SK-N-SH (cell line): Measurements from ENCODE around the gene C7orf25. TPM values are rescaled to one million over a fixed set of nuclear protein-coding genes. Genes with fewer than 3 reads are reported as not detected.

ENCODE experiments used
- CTCF ChIA-PET: fragments of 300-600, 350-600 bp; formaldehyde crosslinking; extraction: SDS; loops from one replicate; lab custom pipeline; 2021; lab: Yijun Ruan, JAX
- POLR2A ChIA-PET: fragments of 350-600 bp; sonication (Branson Sonifier 250); formaldehyde crosslinking; extraction: SDS; loops from one replicate; lab custom pipeline; 2020; ENCODE audit warnings: antibody characterized with exemption, inconsistent platforms; lab: Yijun Ruan, JAX
- DNase-seq: peaks from one replicate; pipeline ENCODE4 v3.0.0; 2012
- H2AFZ ChIP-seq: fragments of 200-600 bp; sonication (generic); 2 replicates; pipeline ENCODE4 v1.8.1; 2016; ENCODE audit warnings: antibody characterized with exemption, mild to moderate bottlenecking, low read depth
- H3F3A ChIP-seq: fragments of 200-600 bp; sonication (generic); replicated peaks from 2 replicates; pipeline ENCODE3; 2016; ENCODE audit warnings: antibody characterized with exemption, mild to moderate bottlenecking; ENCODE audit not compliant: insufficient read depth
- H3K27ac ChIP-seq, 2 experiments: fragments of 200-500 bp in 1 of 2; fragments of 200-600 bp in 1 of 2; sonication (Bioruptor generic) in 1 of 2; sonication (generic), shearing (Covaris generic) in 1 of 2; 2 replicates each; pipeline versions ENCODE4 v1.5.1 to v1.6.1; 2014 to 2016; ENCODE audit warnings: low read depth in 2 of 2, inconsistent platforms in 1 of 2, low read length in 1 of 2, mild to moderate bottlenecking in 1 of 2, mixed read lengths in 1 of 2
- H3K27me3 ChIP-seq: fragments of 200-600 bp; sonication (generic), shearing (Covaris generic); 2 replicates; pipeline ENCODE4 v1.6.1; 2016; ENCODE audit warnings: mixed run types; ENCODE audit not compliant: insufficient read depth
- H3K36me3 ChIP-seq, 2 experiments: fragments of 200-500 bp in 1 of 2; fragments of 200-600 bp in 1 of 2; sonication (Bioruptor generic) in 1 of 2; sonication (generic) in 1 of 2; replicated peaks in 1 of 2; 2 replicates each; pipeline versions ENCODE3 to v1.5.1; 2014 to 2016; ENCODE audit warnings: low read length in 1 of 2, mild to moderate bottlenecking in 1 of 2; ENCODE audit not compliant: insufficient read depth in 2 of 2, control insufficient read depth in 1 of 2
- H3K4me1 ChIP-seq, 2 experiments: fragments of 200-500 bp in 1 of 2; fragments of 200-600 bp in 1 of 2; sonication (Bioruptor generic) in 1 of 2; sonication (generic), shearing (Covaris generic) in 1 of 2; 2 replicates each; pipeline versions ENCODE4 v1.5.1 to v1.6.1; 2014 to 2016; ENCODE audit warnings: low read depth in 1 of 2, low read length in 1 of 2, mixed run types in 1 of 2; ENCODE audit not compliant: insufficient read depth in 2 of 2, control insufficient read depth in 1 of 2
- H3K4me2 ChIP-seq: fragments of 200-600 bp; sonication (generic), shearing (Covaris generic); 2 replicates; pipeline ENCODE4 v1.6.1; 2017; ENCODE audit warnings: mixed run types
- H3K4me3 ChIP-seq, 2 experiments: fragments of 200-500 bp in 1 of 2; fragments of 200-600 bp in 1 of 2; sonication (Bioruptor generic) in 1 of 2; sonication (generic), shearing (Covaris generic) in 1 of 2; 2 replicates each; pipeline versions ENCODE4 v1.5.1 to v1.8.1; 2014 to 2016; ENCODE audit warnings: low read depth in 2 of 2, inconsistent platforms in 1 of 2, low read length in 1 of 2, mild to moderate bottlenecking in 1 of 2, mixed read lengths in 1 of 2, moderate library complexity in 1 of 2
- H3K79me2 ChIP-seq: fragments of 200-600 bp; sonication (generic); 2 replicates; pipeline ENCODE4 v1.8.1; 2017; ENCODE audit warnings: mild to moderate bottlenecking; ENCODE audit not compliant: insufficient read depth
- H3K9ac ChIP-seq: fragments of 200-600 bp; sonication (generic); 2 replicates; pipeline ENCODE4 v1.6.1; 2017; ENCODE audit warnings: mixed run types
- H3K9me2 ChIP-seq: fragments of 200-600 bp; sonication (generic); 2 replicates; pipeline ENCODE4 v1.6.1; 2017; ENCODE audit warnings: mixed run types
- H3K9me3 ChIP-seq: fragments of 200-600 bp; sonication (generic); 2 replicates; pipeline ENCODE4 v1.6.1; 2017; ENCODE audit warnings: mixed run types, mild to moderate bottlenecking, moderate library complexity
- H4K20me1 ChIP-seq: fragments of 200-600 bp; sonication (generic); 2 replicates; pipeline ENCODE4 v1.6.1; 2017; ENCODE audit warnings: mild to moderate bottlenecking, mixed run types; ENCODE audit not compliant: insufficient read depth
- CHD2 ChIP-seq: fragments of 150-350 bp; IDR thresholded peaks from 2 replicates; pipeline ENCODE4 v1.6.1; 2018; ENCODE audit warnings: low read length; ENCODE audit not compliant: partially characterized antibody
- CTCF ChIP-seq: fragments of 200-600 bp; sonication (generic); IDR thresholded peaks from 2 replicates; pipeline ENCODE4 v1.6.1; 2017; ENCODE audit warnings: antibody characterized with exemption, mild to moderate bottlenecking, moderate library complexity
- EP300 ChIP-seq, 2 experiments: IDR thresholded peaks; 2 replicates each; pipeline versions ENCODE4 v1.4.0 to v1.6.1; 2012; ENCODE audit warnings: borderline replicate concordance in 1 of 2, low read depth in 1 of 2, low read length in 1 of 2
- FOSL2 ChIP-seq: IDR thresholded peaks from 2 replicates; pipeline ENCODE4 v1.4.0; 2012; ENCODE audit warnings: low read depth, mild to moderate bottlenecking, moderate library complexity, borderline replicate concordance
- FOXM1 ChIP-seq: IDR thresholded peaks from 2 replicates; pipeline ENCODE4 v1.4.0; 2012; ENCODE audit warnings: low read depth, mild to moderate bottlenecking
- GABPA ChIP-seq: IDR thresholded peaks from 2 replicates; pipeline ENCODE4 v1.4.0; 2012; ENCODE audit warnings: low read depth, mild to moderate bottlenecking
- IRF3 ChIP-seq: fragments of 150-350 bp; IDR thresholded peaks from 2 replicates; pipeline ENCODE4 v1.6.1; 2016; ENCODE audit warnings: mild to moderate bottlenecking, low read depth, low read length
- JUND ChIP-seq: IDR thresholded peaks from 2 replicates; pipeline ENCODE4 v1.4.0; 2012
- MAX ChIP-seq: IDR thresholded peaks from 2 replicates; pipeline ENCODE4 v1.4.0; 2012; ENCODE audit warnings: low read depth
- MEF2A ChIP-seq: IDR thresholded peaks from 2 replicates; pipeline ENCODE4 v1.4.0; 2012; ENCODE audit warnings: low read depth, borderline replicate concordance
- NRF1 ChIP-seq: IDR thresholded peaks from 2 replicates; pipeline ENCODE4 v1.6.1; 2012; ENCODE audit warnings: low read depth, mild to moderate bottlenecking, low read length
- PBX3 ChIP-seq: IDR thresholded peaks from 2 replicates; pipeline ENCODE4; 2012
- RAD21 ChIP-seq: IDR thresholded peaks from 2 replicates; pipeline ENCODE4 v1.6.1; 2012; ENCODE audit warnings: mild to moderate bottlenecking, low read length
- RFX5 ChIP-seq: IDR thresholded peaks from 2 replicates; pipeline ENCODE4 v1.6.1; 2012; ENCODE audit warnings: mild to moderate bottlenecking, improper control_type of control experiment, low read length
- RXRA ChIP-seq: IDR thresholded peaks from 2 replicates; pipeline ENCODE4 v1.4.0; 2012; ENCODE audit warnings: low read depth, mild to moderate bottlenecking, borderline replicate concordance
- SIN3A ChIP-seq: IDR thresholded peaks from 2 replicates; pipeline ENCODE4 v1.6.1; 2012; ENCODE audit warnings: low read depth, mild to moderate bottlenecking, low read length, moderate library complexity, borderline replicate concordance
- SMC3 ChIP-seq: IDR thresholded peaks from 2 replicates; pipeline ENCODE4 v1.6.1; 2012; ENCODE audit warnings: low read depth, low read length, improper control_type of control experiment
- TAF1 ChIP-seq: IDR thresholded peaks from 2 replicates; pipeline ENCODE4 v1.6.1; 2012; ENCODE audit warnings: low read depth, mild to moderate bottlenecking, low read length, moderate library complexity, borderline replicate concordance
- TCF12 ChIP-seq: IDR thresholded peaks from 2 replicates; pipeline ENCODE4 v1.4.0; 2012
- TEAD4 ChIP-seq: IDR thresholded peaks from 2 replicates; pipeline ENCODE4 v1.4.0; 2012; ENCODE audit warnings: mild to moderate bottlenecking, borderline replicate concordance; ENCODE audit not compliant: insufficient read depth
- WGBS: methylation state at CpG from one replicate; pipeline ENCODE4 v1.1.6; 2017; ENCODE audit warnings: low lambda C conversion rate; 5-methylcytosine and 5-hydroxymethylcytosine counted together
- polyA plus RNA-seq, 3 experiments: library from polyadenylated mRNA; depleted of rRNA; stranded (reverse); fragments of >200 nt; gene quantifications; 2 replicates each; pipeline ENCODE4 v1.2.3, GENCODE V29; 2012

C7orf25 gene
- polyA plus RNA-seq, 1 of the 3 experiments (the other 2 are of a cell fraction): 6.1 TPM

- ChIA-PET CTCF (interaction anchor here (0.7 to 7.8 kb wide), 13 partner anchors 8 to 906 kb away, joined by 3 to 81 read pairs (median 4); partner anchors contain the start of gene STK17A), POLR2A (interaction anchor here (0.6 to 1.8 kb wide), 5 partner anchors 11 to 180 kb away, joined by 3 to 8 read pairs (median 4); partner anchors contain the start of gene C7orf25)
- WGBS: 12% methylated on average over 17 of the region's 17 CpGs
- Histone ChIP-seq H3K4me3 (peak overlapping the region; percentile 97 to 99), H3K4me2 (peak overlapping the region; percentile 74), H3K9me2 (no peaks in the 10 kb centered on the region), H3K27ac (peak overlapping the region; percentile 51 to 79), H3K9ac (peak overlapping the region; percentile 93), H3K36me3 (peaks cover 33 to 36% of the 10 kb centered on the region in 2 experiments), H4K20me1 (peaks cover 21% of the 10 kb centered on the region), H2AFZ (peak overlapping the region; percentile 86), H3K79me2 (peaks cover 75% of the 10 kb centered on the region), H3F3A (no peaks in the 10 kb centered on the region), H3K9me3 (no peaks in the 10 kb centered on the region), H3K27me3 (no peaks in the 10 kb centered on the region), H3K4me1 (peaks cover 0 to 19% of the 10 kb centered on the region in 2 experiments; a peak in 2 of 4 replicates)
- DNase-seq: peak; percentile 44
- no peak for TF ChIP-seq RAD21
- TF ChIP-seq IRF3: no peak
- TF ChIP-seq SMC3: no peak
- peak; percentile 24; the same call in 1 of the 2 replicates for TF ChIP-seq TAF1
- no peak for TF ChIP-seq SIN3A
- no peak for TF ChIP-seq JUND
- TF ChIP-seq EP300 (IDR thresholded peaks at IDR 0.05; ENCODE audit: borderline replicate concordance in 1 of 2, low read depth in 1 of 2, low read length in 1 of 2): no peak
- no peak for TF ChIP-seq RXRA
Observed at GRCh38 chr7:42932811-42933591, 21.1 kb upstream of the C7orf25 start.

- peaks cover 31% of the 10 kb centered on the region in 2 experiments for H3K36me3 ChIP-seq
- peak within 1 kb of the TSS; percentile 93 for H3K9ac ChIP-seq
- H3K4me2 ChIP-seq: peak within 1 kb of the TSS; percentile 81
- DNase-seq: peak; percentile 95
- H3K9me2 ChIP-seq: no peaks in the 10 kb centered on the region
- H3K4me1 ChIP-seq: peaks cover 0 to 19% of the 10 kb centered on the region in 2 experiments; a peak in 2 of 4 replicates
- H2AFZ ChIP-seq: peak within 1 kb of the TSS; percentile 90
- POLR2A ChIA-PET: interaction anchor here (0.6 to 1.8 kb wide), 10 partner anchors 10 to 994 kb away, joined by 3 to 8 read pairs (median 4); partner anchors contain the start of genes C7orf25, COA1 and UBE2D4
- CTCF ChIA-PET: interaction anchor here (0.7 to 7.8 kb wide), 15 partner anchors 9 to 989 kb away, joined by 3 to 81 read pairs (median 3); partner anchors contain the start of gene C7orf25
- no peaks in the 10 kb centered on the region for H3K9me3 ChIP-seq
- no peaks in the 10 kb centered on the region for H3K27me3 ChIP-seq
- no peaks in the 10 kb centered on the region for H3F3A ChIP-seq
- peaks cover 29% of the 10 kb centered on the region for H4K20me1 ChIP-seq
- H3K4me3 ChIP-seq: peak within 1 kb of the TSS; percentile 97 to 99
- peaks cover 85% of the 10 kb centered on the region for H3K79me2 ChIP-seq
- WGBS: under 1% methylated on average over 53 of the region's 56 CpGs
- peak within 1 kb of the TSS; percentile 71 to 80 for H3K27ac ChIP-seq
- no peak for TF ChIP-seq MEF2A
- TF ChIP-seq GABPA: peak; percentile 59
- no peak for TF ChIP-seq FOXM1
- TF ChIP-seq RAD21: no peak
- TF ChIP-seq CHD2: peak; percentile 87
- TF ChIP-seq TAF1: peak; percentile 99
- peak; percentile 99 for TF ChIP-seq NRF1
- no peak for TF ChIP-seq SMC3
- TF ChIP-seq TEAD4: no peak
- TF ChIP-seq RFX5: no peak
- TF ChIP-seq EP300 (IDR thresholded peaks at IDR 0.05; ENCODE audit: borderline replicate concordance in 1 of 2, low read depth in 1 of 2, low read length in 1 of 2): no peak
- TF ChIP-seq TCF12: no peak; the same call in 1 of the 2 replicates
- TF ChIP-seq PBX3: no peak
- no peak for TF ChIP-seq CTCF
- no peak for TF ChIP-seq FOSL2
- TF ChIP-seq MAX: peak; percentile 92
Observed at GRCh38 chr7:42931834-42932651, 20.2 kb upstream of the C7orf25 start, which contains the start of the genes MRPL32 and PSMA2. MRPL32 (plus strand) TSS chr7:42932376; CDS start chr7:42932387, 11 bp downstream. PSMA2 (minus strand) TSS chr7:42932174; CDS start chr7:42932158, 16 bp downstream.
